Neutrophil (primary cell): ENCODE measurements around the gene GIPC2.

Experiments used
- H3K27ac ChIP-seq: fragments of 200-600 bp; sonication (generic); 2 replicates; pipeline ENCODE4 v1.5.1; 2016; ENCODE audit warnings: mild to moderate bottlenecking, moderate library complexity
- H3K27me3 ChIP-seq: fragments of 200-600 bp; sonication (generic); 2 replicates; pipeline ENCODE4 v1.6.0; 2016; ENCODE audit warnings: mild to moderate bottlenecking
- H3K36me3 ChIP-seq: fragments of 200-600 bp; sonication (generic); 2 replicates; pipeline ENCODE4 v1.5.1; 2017
- H3K4me1 ChIP-seq, 2 experiments: fragments of 200-600 bp in 1 of 2; sonication (generic) in 1 of 2; 1 replicate in 1 of 2; 2 replicates in 1 of 2; pipeline versions ENCODE4 v1.5.1 to v1.6.1; 2013 to 2016; ENCODE audit warnings: low read depth in 1 of 2, low read length in 1 of 2, mild to moderate bottlenecking in 1 of 2, moderate library complexity in 1 of 2; ENCODE audit not compliant: control insufficient read depth in 1 of 2, insufficient read depth in 1 of 2
- H3K4me3 ChIP-seq, 2 experiments: fragments of 200-600 bp in 1 of 2; sonication (generic) in 1 of 2; 1 replicate in 1 of 2; 2 replicates in 1 of 2; pipeline ENCODE4 v1.5.1; 2013 to 2016; ENCODE audit warnings: low read depth in 1 of 2, low read length in 1 of 2, mild to moderate bottlenecking in 1 of 2, moderate library complexity in 1 of 2
- H3K9me3 ChIP-seq: fragments of 200-600 bp; sonication (generic); 2 replicates; pipeline ENCODE4 v1.5.1; 2016
- CTCF ChIP-seq: fragments of 200-600 bp; sonication (generic); IDR thresholded peaks from 2 replicates; pipeline ENCODE4 v1.5.1; 2016; ENCODE audit warnings: antibody characterized with exemption

The GIPC2 gene

GRCh38 chr1:78184460-78185072 is 138.8 kb downstream of the GIPC2 start:
- TF ChIP-seq CTCF, result no peak
- H3K27me3 ChIP-seq, result no peaks in the 10 kb centered on the region
- H3K4me1 ChIP-seq, result no peaks in the 10 kb centered on the region
- H3K36me3 ChIP-seq, result no peaks in the 10 kb centered on the region
- H3K4me3 ChIP-seq, result no peak overlapping the region
- H3K9me3 ChIP-seq, result no peaks in the 10 kb centered on the region
- H3K27ac ChIP-seq, result no peak overlapping the region
